GM18858 (cell line): Measurements from ENCODE around the gene ZNF274.
"Not testable (repeated sequence)": the region's sequence is repeated elsewhere in the genome, so short reads cannot be mapped to it uniquely, and the experiment has no call there.

Experiments used
- ATAC-seq: cut with Tn5 transposase; IDR thresholded peaks from one replicate; pipeline ENCODE4 v1.9.1; 2021; ENCODE audit not compliant: unreplicated experiment

ZNF274 gene

GRCh38 chr19:58212336-58213074 lies 29.6 kb downstream of the ZNF274 start:
- no peak for ATAC-seq

GRCh38 chr19:58213075-58213369 lies 30.2 kb downstream of the ZNF274 start:
- no peak for ATAC-seq

- ATAC-seq: no peak
These were observed 34.2 kb downstream of the ZNF274 start for GRCh38 chr19:58217069-58217481.

DNA sequence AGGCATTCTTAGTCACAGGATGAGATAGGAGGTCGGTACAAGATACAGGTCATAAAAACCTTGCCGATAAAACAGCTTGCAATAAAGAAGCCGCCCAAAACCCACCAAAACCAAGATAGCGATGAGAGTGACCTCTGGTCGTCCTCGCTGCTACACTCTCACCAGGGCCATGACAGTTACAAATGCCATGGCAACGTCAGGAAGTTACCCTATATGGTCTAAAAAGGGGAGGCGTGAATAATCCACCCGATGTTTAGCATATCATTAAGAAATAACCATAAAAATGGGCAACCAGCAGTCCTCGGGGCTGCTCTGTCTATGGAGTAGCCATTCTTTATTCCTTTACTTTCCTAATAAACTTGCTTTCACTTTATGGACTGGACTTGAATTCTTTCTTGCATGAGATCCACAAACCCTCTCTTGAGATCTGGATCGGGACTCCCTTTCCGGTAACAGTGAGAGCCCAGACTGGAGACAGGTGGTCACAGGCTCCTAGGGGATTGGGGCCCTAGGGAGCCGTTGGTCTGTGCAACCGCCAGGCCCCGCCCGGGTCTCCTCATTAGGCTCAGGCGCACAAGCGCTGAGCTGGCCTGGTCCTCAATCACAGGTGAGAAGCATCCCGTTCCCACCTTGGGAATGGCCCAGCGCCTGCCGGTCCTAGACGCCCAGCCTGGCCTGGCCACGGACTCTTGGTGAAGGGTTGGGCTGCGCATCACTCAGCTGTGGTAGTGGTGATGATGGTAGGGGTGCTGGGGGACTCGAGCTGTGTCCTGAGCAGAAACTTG lies 34.9 kb downstream of the ZNF274 start:
- ATAC-seq: no peak

DNA sequence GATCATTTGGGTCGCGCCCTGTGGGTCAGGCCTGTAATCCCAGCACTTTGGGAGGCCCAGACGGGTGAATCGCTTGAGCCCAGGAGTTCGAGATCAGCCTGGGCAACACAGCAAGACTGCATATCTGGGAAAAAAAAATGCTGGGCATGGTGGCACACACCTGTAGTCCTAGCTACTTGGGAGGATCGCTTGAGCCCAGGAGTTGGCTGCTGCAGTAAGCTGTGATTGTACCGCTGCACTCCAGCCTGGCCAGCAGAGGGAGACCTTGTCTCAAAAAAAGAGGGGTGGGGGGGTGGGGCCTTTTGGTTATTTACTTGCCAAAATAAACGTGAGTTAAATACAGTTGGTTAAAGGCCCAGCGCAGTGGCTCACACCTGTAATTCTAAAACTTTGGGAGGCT lies 36.0 kb downstream of the ZNF274 start:
- no peak for ATAC-seq

- no peak for ATAC-seq
These were observed 45.2 kb downstream of the ZNF274 start for GRCh38 chr19:58227964-58228584.

GRCh38 chr19:58228585-58229254 lies 45.9 kb downstream of the ZNF274 start, which contains the start of gene ZNF544:
ZNF544 (plus strand) TSS chr19:58228914; CDS start chr19:58244024, 15,110 bp downstream.
- ATAC-seq: peak; percentile 75

- ATAC-seq: no peak
These were observed 46.4 kb downstream of the ZNF274 start for GRCh38 chr19:58229255-58229639.

DNA sequence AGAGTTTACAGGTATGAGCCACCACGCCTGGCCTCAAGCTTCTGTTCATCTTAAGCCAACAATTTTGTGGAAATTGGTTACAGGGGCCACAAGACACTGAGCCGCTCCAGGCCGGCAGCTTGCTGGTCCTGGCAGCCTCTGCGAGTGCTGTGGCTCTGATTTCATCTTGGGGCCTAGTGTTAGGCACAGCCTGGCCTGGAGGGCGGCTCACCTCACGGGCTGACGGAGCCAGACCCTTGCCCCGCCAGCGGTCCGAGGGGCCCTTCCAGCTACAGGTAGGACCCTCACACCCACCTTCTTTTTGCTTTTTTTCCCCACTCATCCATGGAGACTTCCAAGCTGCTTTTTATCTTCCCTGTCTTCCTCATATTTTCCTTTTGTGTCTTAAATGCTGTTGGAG lies 54.5 kb downstream of the ZNF274 start:
- no peak for ATAC-seq

DNA sequence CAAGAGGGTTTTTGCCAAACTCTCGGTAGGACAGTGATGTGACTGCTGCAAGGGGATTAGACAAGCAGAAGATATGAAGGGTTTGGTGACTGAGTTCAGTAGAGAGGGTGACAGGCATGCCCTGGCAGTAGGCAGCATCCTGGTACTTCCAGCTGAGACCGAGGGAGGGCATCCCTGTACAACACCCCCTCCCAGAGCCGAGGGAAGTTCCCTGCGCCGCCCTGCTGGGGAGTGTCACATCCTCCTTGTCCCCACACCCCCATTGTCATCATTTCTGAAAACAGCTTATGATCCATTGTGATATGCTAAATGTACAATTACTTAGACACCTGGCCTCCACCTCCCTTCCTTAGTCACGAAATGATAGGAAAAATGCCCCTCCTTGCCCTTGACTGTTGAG lies 60.5 kb downstream of the ZNF274 start:
- no peak for ATAC-seq

GRCh38 chr19:58248886-58249285 lies 66.0 kb downstream of the ZNF274 start:
- ATAC-seq: no peak

- no peak for ATAC-seq
These were observed 69.3 kb downstream of the ZNF274 start for GRCh38 chr19:58252102-58252685.

GRCh38 chr19:58258259-58258658 lies 75.4 kb downstream of the ZNF274 start:
- ATAC-seq: not testable (repeated sequence)

DNA sequence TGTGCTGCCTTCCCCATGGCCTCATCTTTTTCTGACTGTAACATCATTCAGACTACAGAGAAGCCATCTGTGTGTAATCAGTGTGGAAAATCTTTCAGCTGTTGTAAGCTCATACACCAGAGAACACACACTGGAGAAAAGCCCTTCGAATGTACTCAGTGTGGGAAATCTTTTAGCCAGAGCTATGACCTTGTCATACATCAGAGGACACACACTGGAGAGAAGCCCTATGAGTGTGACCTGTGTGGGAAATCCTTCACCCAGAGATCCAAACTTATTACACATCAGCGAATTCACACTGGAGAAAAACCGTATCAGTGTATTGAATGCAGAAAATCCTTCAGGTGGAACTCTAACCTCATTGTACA lies 78.7 kb downstream of the ZNF274 start:
- ATAC-seq: no peak

DNA sequence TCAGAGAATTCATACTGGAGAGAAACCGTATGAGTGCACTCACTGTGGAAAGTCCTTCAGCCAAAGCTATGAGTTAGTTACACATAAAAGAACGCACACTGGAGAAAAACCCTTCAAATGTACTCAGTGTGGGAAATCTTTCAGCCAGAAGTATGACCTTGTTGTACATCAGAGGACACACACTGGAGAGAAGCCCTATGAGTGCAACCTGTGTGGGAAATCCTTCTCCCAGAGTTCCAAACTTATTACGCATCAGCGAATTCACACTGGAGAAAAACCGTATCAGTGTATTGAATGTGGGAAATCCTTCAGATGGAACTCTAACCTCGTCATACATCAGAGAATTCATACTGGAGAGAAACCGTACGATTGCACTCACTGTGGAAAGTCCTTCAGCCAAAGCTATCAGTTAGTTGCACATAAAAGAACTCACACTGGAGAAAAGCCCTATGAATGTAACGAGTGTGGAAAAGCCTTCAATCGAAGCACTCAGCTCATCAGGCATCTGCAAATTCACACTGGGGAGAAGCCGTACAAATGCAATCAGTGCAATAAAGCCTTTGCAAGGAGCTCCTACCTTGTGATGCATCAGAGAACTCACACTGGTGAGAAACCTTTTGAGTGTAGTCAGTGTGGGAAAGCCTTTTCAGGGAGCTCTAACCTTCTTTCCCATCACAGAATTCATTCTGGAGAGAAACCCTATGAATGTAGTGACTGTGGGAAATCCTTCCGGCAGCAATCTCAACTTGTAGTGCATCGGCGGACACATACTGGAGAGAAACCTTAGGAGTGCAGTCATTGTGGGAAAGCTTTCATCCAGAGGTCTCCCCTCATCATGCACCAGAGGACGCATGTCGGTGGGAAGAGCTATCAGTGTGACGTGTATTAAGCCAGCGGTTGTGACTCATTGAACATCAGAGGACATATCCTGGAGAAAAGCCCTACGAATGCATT lies 79.4 kb downstream of the ZNF274 start:
- ATAC-seq: no peak

GRCh38 chr19:58262922-58263296 lies 80.0 kb downstream of the ZNF274 start:
- ATAC-seq: no peak
